ENCODE data around the gene CNGB1. TPM values are rescaled to one million over a fixed set of nuclear protein-coding genes. Genes with fewer than 3 reads are reported as not detected.
"Not testable (repeated sequence)": the region's sequence is repeated elsewhere in the genome, so short reads cannot be mapped to it uniquely, and the experiment has no call there.

CNGB1 gene
- total and polyA plus RNA-seq, 4 donors, result under 0.01 TPM; not detected in 2

- H3K36me3 ChIP-seq (ENCODE audit: control insufficient read depth in 4 of 4, insufficient read depth in 3 of 4, low read depth in 1 of 4, low read length in 3 of 4), result peaks cover 5 to 32% (median 20%) of the 10 kb centered on the region in 4 donors
- no peak overlapping the region for H3K9ac ChIP-seq (ENCODE audit: low read depth in 1 of 2, low read length in 2 of 2)
- no peaks in the 10 kb centered on the region for H3K4me1 ChIP-seq (ENCODE audit: control insufficient read depth in 4 of 4, insufficient read depth in 4 of 4, low read length in 3 of 4)
- TF ChIP-seq TAF1 (conservative IDR thresholded peaks at IDR 0.05), result no peak
- 79% methylated on average over 3 of the region's 3 CpGs for WGBS
- H3K27ac ChIP-seq (ENCODE audit: low read depth in 1 of 2, low read length in 2 of 2), result no peak overlapping the region
- no peak for DNase-seq (ENCODE audit: low spot score)
- no peaks in the 10 kb centered on the region for H3K27me3 ChIP-seq (ENCODE audit: control insufficient read depth in 4 of 4, insufficient read depth in 4 of 4, low read length in 3 of 4)
- H3K4me3 ChIP-seq (ENCODE audit: low read depth in 1 of 3, low read length in 3 of 3), result no peak overlapping the region
- H3K9me3 ChIP-seq (ENCODE audit: control insufficient read depth in 4 of 4, low read length in 3 of 4), result no peaks in the 10 kb centered on the region
Observed at GRCh38 chr16:58010886-58011285, 40.0 kb upstream of the CNGB1 start.

DNA sequence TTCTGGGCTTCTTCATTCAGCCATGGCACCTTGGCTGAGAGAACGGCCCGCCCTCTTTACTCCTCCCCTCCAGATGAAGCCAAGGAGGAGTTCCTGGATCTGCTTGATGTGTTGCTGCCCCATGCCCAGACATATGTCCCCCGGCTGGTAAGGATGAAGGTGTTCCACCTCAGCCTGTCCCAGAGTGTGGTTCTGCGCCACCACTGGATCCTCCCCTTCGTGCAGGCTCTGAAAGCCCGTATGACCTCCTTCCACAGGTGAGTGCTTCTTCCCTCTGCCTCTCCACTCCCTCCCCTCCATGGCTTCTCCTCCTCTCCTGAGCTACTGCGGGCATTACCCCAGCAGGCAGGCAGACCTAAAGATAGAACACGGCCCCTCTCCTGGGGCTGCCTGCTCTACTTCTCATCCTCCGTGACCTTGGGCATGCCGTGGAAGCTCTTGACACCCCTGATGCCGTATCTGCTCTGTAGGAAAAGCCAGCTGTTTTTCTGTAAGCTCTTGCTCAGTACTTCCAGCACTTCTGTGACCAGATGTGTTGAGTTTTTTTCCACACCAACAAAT, 39.0 kb upstream of the CNGB1 start:
- peaks cover 5 to 32% (median 20%) of the 10 kb centered on the region in 4 donors for H3K36me3 ChIP-seq (ENCODE audit: control insufficient read depth in 4 of 4, insufficient read depth in 3 of 4, low read depth in 1 of 4, low read length in 3 of 4)
- H3K4me1 ChIP-seq (ENCODE audit: control insufficient read depth in 4 of 4, insufficient read depth in 4 of 4, low read length in 3 of 4), result peaks cover 0 to 2% (median under 1%) of the 10 kb centered on the region in 4 donors
- TF ChIP-seq SP1 (IDR thresholded peaks at IDR 0.05) (no peak), HNF4G (IDR thresholded peaks at IDR 0.05) (no peak), TAF1 (conservative IDR thresholded peaks at IDR 0.05) (no peak), CTCF (IDR thresholded peaks at IDR 0.05; ENCODE audit: low read depth, low read length, missing input control) (no peak), ZBTB33 (IDR thresholded peaks at IDR 0.05) (no peak)
- TF ChIP-seq, protein P1, sequence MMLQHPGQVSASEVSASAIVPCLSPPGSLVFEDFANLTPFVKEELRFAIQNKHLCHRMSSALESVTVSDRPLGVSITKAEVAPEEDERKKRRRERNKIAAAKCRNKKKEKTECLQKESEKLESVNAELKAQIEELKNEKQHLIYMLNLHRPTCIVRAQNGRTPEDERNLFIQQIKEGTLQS (IDR thresholded peaks at IDR 0.05), result no peak
- no peak overlapping the region for H3K9ac ChIP-seq (ENCODE audit: low read depth in 1 of 2, low read length in 2 of 2)
- H3K9me3 ChIP-seq (ENCODE audit: control insufficient read depth in 4 of 4, low read length in 3 of 4), result no peaks in the 10 kb centered on the region
- DNase-seq (ENCODE audit: low spot score), result no peak
- no peak overlapping the region for H3K4me3 ChIP-seq (ENCODE audit: low read depth in 1 of 3, low read length in 3 of 3)
- 96% methylated on average over 11 of the region's 11 CpGs for WGBS
- H3K27ac ChIP-seq (ENCODE audit: low read depth in 1 of 2, low read length in 2 of 2), result no peak overlapping the region
- H3K27me3 ChIP-seq (ENCODE audit: control insufficient read depth in 4 of 4, insufficient read depth in 4 of 4, low read length in 3 of 4), result no peaks in the 10 kb centered on the region

- H3K27ac ChIP-seq (ENCODE audit: low read depth in 1 of 2, low read length in 2 of 2), result peak overlapping the region; percentile 57 to 65
- not testable (repeated sequence) for H3K27me3 ChIP-seq (ENCODE audit: control insufficient read depth in 4 of 4, insufficient read depth in 4 of 4, low read length in 3 of 4); H3K4me3 ChIP-seq (ENCODE audit: low read depth in 1 of 3, low read length in 3 of 3); H3K9me3 ChIP-seq (ENCODE audit: control insufficient read depth in 4 of 4, low read length in 3 of 4); DNase-seq (ENCODE audit: low spot score); H3K36me3 ChIP-seq (ENCODE audit: control insufficient read depth in 4 of 4, insufficient read depth in 3 of 4, low read depth in 1 of 4, low read length in 3 of 4); H3K9ac ChIP-seq (ENCODE audit: low read depth in 1 of 2, low read length in 2 of 2)
- H3K4me1 ChIP-seq (ENCODE audit: control insufficient read depth in 4 of 4, insufficient read depth in 4 of 4, low read length in 3 of 4), result peaks cover 5 to 19% (median 11%) of the 10 kb centered on the region in 4 donors
- WGBS, result 61% methylated on average over 12 of the region's 12 CpGs
Observed at GRCh38 chr16:58004736-58005135, 33.8 kb upstream of the CNGB1 start.

DNA sequence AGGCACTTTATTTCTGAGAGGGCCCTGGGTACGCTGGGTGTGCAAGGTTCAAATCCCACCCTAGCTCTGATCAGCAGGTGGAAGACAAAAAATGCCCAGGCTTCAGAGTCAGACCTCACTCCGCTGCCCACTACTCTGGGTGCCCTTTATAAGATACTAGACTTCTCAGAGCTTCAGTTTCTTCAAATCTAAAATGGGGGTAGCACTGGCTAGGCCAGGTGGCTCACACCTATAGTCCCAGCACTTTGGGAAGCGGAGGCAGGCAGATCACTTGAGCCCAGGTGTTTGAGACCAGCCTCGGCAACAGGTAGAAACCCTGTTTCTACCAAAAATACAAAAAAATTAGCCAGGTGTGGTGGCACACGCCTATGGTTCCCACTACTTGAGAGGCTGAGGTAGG, 32.0 kb upstream of the CNGB1 start:
- H3K36me3 ChIP-seq (ENCODE audit: control insufficient read depth in 4 of 4, insufficient read depth in 3 of 4, low read depth in 1 of 4, low read length in 3 of 4), result peaks cover 0 to 3% (median 2%) of the 10 kb centered on the region in 4 donors
- 97% methylated on average over 5 of the region's 5 CpGs for WGBS
- no peak overlapping the region for H3K4me3 ChIP-seq (ENCODE audit: low read depth in 1 of 3, low read length in 3 of 3)
- H3K9ac ChIP-seq (ENCODE audit: low read depth in 1 of 2, low read length in 2 of 2), result no peak overlapping the region
- no peaks in the 10 kb centered on the region for H3K9me3 ChIP-seq (ENCODE audit: control insufficient read depth in 4 of 4, low read length in 3 of 4)
- H3K27me3 ChIP-seq (ENCODE audit: control insufficient read depth in 4 of 4, insufficient read depth in 4 of 4, low read length in 3 of 4), result no peaks in the 10 kb centered on the region
- H3K4me1 ChIP-seq (ENCODE audit: control insufficient read depth in 4 of 4, insufficient read depth in 4 of 4, low read length in 3 of 4), result peaks cover 13 to 29% (median 17%) of the 10 kb centered on the region in 4 donors
- H3K27ac ChIP-seq (ENCODE audit: low read depth in 1 of 2, low read length in 2 of 2), result no peak overlapping the region
- no peak for DNase-seq (ENCODE audit: low spot score)
- TF ChIP-seq RXRA (IDR thresholded peaks at IDR 0.05), result no peak
- TF ChIP-seq HNF4A (conservative IDR thresholded peaks at IDR 0.05), result no peak
- no peak for TF ChIP-seq EGR1 (IDR thresholded peaks at IDR 0.05; ENCODE audit: low read depth in 2 of 2)
- no peak for TF ChIP-seq HNF4G (IDR thresholded peaks at IDR 0.05)
- TF ChIP-seq NR2F2 (IDR thresholded peaks at IDR 0.05), result no peak
- TF ChIP-seq, protein P1 (IDR thresholded peaks at IDR 0.05), result no peak
- no peak for TF ChIP-seq RAD21 (IDR thresholded peaks at IDR 0.05)
- TF ChIP-seq CTCF (IDR thresholded peaks at IDR 0.05; ENCODE audit: low read depth, low read length, missing input control), result no peak
- no peak for TF ChIP-seq JUND (IDR thresholded peaks at IDR 0.05)
- TF ChIP-seq TAF1 (conservative IDR thresholded peaks at IDR 0.05), result no peak
- TF ChIP-seq YY1 (IDR thresholded peaks at IDR 0.05), result no peak
- TF ChIP-seq SP1 (IDR thresholded peaks at IDR 0.05), result no peak
- no peak for TF ChIP-seq FOXA1 (IDR thresholded peaks at IDR 0.05)

Measured in liver (tissue), 9 donors.